IMR-90 (cell line): ENCODE data around the gene CDH23. TPM values are rescaled to one million over a fixed set of nuclear protein-coding genes. Genes with fewer than 3 reads are reported as not detected.

Experiments used
- ATAC-seq: fragments of 200-7000 bp; cut with Tn5 transposase; 2 replicates; pipeline ENCODE4 v1.9.1; 2020; ENCODE audit warnings: low read depth, mild to moderate bottlenecking, moderate library complexity
- BruUV-seq: library from RNA; stranded (reverse); fragments of 400-500 nt; replicated peaks from 2 replicates; lab custom pipeline; 2021; lab: Mats Ljungman, UMichigan
- CTCF ChIA-PET: fragments of 300-600 bp; formaldehyde crosslinking; extraction: SDS; loops from one replicate; lab custom pipeline; 2021; ENCODE audit warnings: antibody characterized with exemption; lab: Yijun Ruan, JAX
- POLR2A ChIA-PET: fragments of 300-600 bp; sonication (Branson Sonifier 250); formaldehyde crosslinking; loops from one replicate; lab custom pipeline; 2022; ENCODE audit warnings: antibody characterized with exemption; ENCODE audit not compliant: unreplicated experiment; lab: Charles Lee
- DNase-seq: peaks from one replicate; pipeline ENCODE4 v3.0.0; 2013
- H2AFZ ChIP-seq: replicated peaks from 2 replicates; pipeline ENCODE3; 2013; ENCODE audit warnings: low read length, mild to moderate bottlenecking; ENCODE audit not compliant: poor library complexity
- H2AK5ac ChIP-seq: 2 replicates; pipeline ENCODE4 v1.6.1; 2013; ENCODE audit warnings: low read depth, low read length, inconsistent platforms
- H2AK9ac ChIP-seq: replicated peaks from 2 replicates; pipeline ENCODE3; 2013; ENCODE audit warnings: mild to moderate bottlenecking, low read depth, low read length, moderate library complexity; ENCODE audit not compliant: poor library complexity
- H2BK120ac ChIP-seq: 2 replicates; pipeline ENCODE4 v1.6.1; 2013; ENCODE audit warnings: low read depth, low read length, inconsistent platforms
- H2BK15ac ChIP-seq: 3 replicates; pipeline ENCODE4 v1.6.1; 2013; ENCODE audit warnings: low read depth, low read length, inconsistent platforms
- H2BK20ac ChIP-seq: 2 replicates; pipeline ENCODE4 v1.6.1; 2013; ENCODE audit warnings: low read depth, mild to moderate bottlenecking, inconsistent platforms, low read length, moderate library complexity
- H2BK5ac ChIP-seq: 2 replicates; pipeline ENCODE4 v1.6.1; 2013; ENCODE audit warnings: mild to moderate bottlenecking, low read depth, low read length, inconsistent platforms; ENCODE audit not compliant: poor library complexity, severe bottlenecking
- H3K14ac ChIP-seq: replicated peaks from 2 replicates; pipeline ENCODE4 v1.6.1; 2013; ENCODE audit warnings: low read depth, low read length, inconsistent platforms
- H3K18ac ChIP-seq: 2 replicates; pipeline ENCODE4 v1.6.1; 2013; ENCODE audit warnings: low read depth, low read length, control low read depth
- H3K23ac ChIP-seq: 2 replicates; pipeline ENCODE4 v1.6.1; 2013; ENCODE audit warnings: low read depth, low read length, inconsistent platforms
- H3K27ac ChIP-seq: 2 replicates; pipeline ENCODE4 v1.5.1; 2013; ENCODE audit warnings: mild to moderate bottlenecking, control low read depth, low read length; ENCODE audit not compliant: insufficient read depth
- H3K27me3 ChIP-seq: 2 replicates; pipeline ENCODE4 v1.6.1; 2013; ENCODE audit warnings: low read length; ENCODE audit not compliant: control insufficient read depth, insufficient read depth
- H3K36me3 ChIP-seq: 2 replicates; pipeline ENCODE4 v1.6.1; 2013; ENCODE audit warnings: low read length, mixed read lengths; ENCODE audit not compliant: control insufficient read depth, insufficient read depth
- H3K4ac ChIP-seq: 2 replicates; pipeline ENCODE4 v1.6.1; 2013; ENCODE audit warnings: low read depth, low read length, inconsistent platforms
- H3K4me1 ChIP-seq: 2 replicates; pipeline ENCODE4 v1.6.1; 2013; ENCODE audit warnings: low read length, mixed read lengths; ENCODE audit not compliant: control insufficient read depth, insufficient read depth
- H3K4me2 ChIP-seq: 2 replicates; pipeline ENCODE4 v1.6.1; 2013; ENCODE audit warnings: low read depth, mild to moderate bottlenecking, control low read depth, low read length, moderate library complexity
- H3K4me3 ChIP-seq: 2 replicates; pipeline ENCODE4 v1.5.1; 2013; ENCODE audit warnings: low read depth, mild to moderate bottlenecking, control low read depth, low read length, moderate library complexity; ENCODE audit not compliant: insufficient read depth
- H3K56ac ChIP-seq: 2 replicates; pipeline ENCODE4 v1.6.1; 2013; ENCODE audit warnings: low read length, inconsistent platforms; ENCODE audit not compliant: insufficient read depth; ENCODE audit errors: extremely low read depth
- H3K79me1 ChIP-seq, 2 experiments: 2 replicates each; pipeline ENCODE4 v1.6.1; 2013; ENCODE audit warnings: low read length in 2 of 2, inconsistent platforms in 1 of 2, low read depth in 1 of 2
- H3K9ac ChIP-seq: 2 replicates; pipeline ENCODE4 v1.6.1; 2013; ENCODE audit warnings: low read depth, low read length, control low read depth
- H3K9me1 ChIP-seq: 2 replicates; pipeline ENCODE4 v1.6.1; 2013; ENCODE audit warnings: low read length, inconsistent platforms; ENCODE audit not compliant: insufficient read depth
- H3K9me3 ChIP-seq: 2 replicates; pipeline ENCODE4 v1.6.1; 2013; ENCODE audit warnings: low read length; ENCODE audit not compliant: control insufficient read depth, insufficient read depth
- H4K20me1 ChIP-seq: 2 replicates; pipeline ENCODE4 v1.6.1; 2013; ENCODE audit warnings: low read length, inconsistent platforms; ENCODE audit not compliant: insufficient read depth
- H4K5ac ChIP-seq: 2 replicates; pipeline ENCODE4 v1.6.1; 2013; ENCODE audit warnings: mild to moderate bottlenecking, low read depth, low read length, control low read depth
- H4K8ac ChIP-seq, 2 experiments: 2 replicates each; pipeline ENCODE4 v1.6.1; 2013; ENCODE audit warnings: low read depth in 2 of 2, low read length in 2 of 2, control low read depth in 1 of 2, inconsistent platforms in 1 of 2
- H4K91ac ChIP-seq: 2 replicates; pipeline ENCODE4 v1.6.1; 2013; ENCODE audit warnings: low read depth, low read length, inconsistent platforms; ENCODE audit not compliant: insufficient read depth
- BHLHE40 ChIP-seq: fragments of 150-350 bp; IDR thresholded peaks from 2 replicates; pipeline ENCODE4 v1.6.1; 2016; ENCODE audit warnings: mild to moderate bottlenecking, low read depth, low read length
- ELK1 ChIP-seq: fragments of 150-350 bp; IDR thresholded peaks from 2 replicates; pipeline ENCODE4 v1.6.1; 2016; ENCODE audit warnings: low read depth, mild to moderate bottlenecking, low read length, moderate library complexity, borderline replicate concordance
- MXI1 ChIP-seq: IDR thresholded peaks from 2 replicates; pipeline ENCODE4 v1.6.1; 2012; ENCODE audit warnings: low read depth, mild to moderate bottlenecking, low read length, moderate library complexity, borderline replicate concordance
- RAD21 ChIP-seq: IDR thresholded peaks from 2 replicates; pipeline ENCODE4 v1.6.1; 2012; ENCODE audit warnings: low read length, improper control_type of control experiment
- RFX5 ChIP-seq: IDR thresholded peaks from 2 replicates; pipeline ENCODE4 v1.8.0; 2012; ENCODE audit warnings: low read depth, mild to moderate bottlenecking, low read length, moderate library complexity
- SMC3 ChIP-seq: fragments of 150-350 bp; IDR thresholded peaks from 2 replicates; pipeline ENCODE4 v1.6.1; 2016; ENCODE audit warnings: low read depth, mild to moderate bottlenecking, antibody characterized with exemption, low read length, moderate library complexity
- WGBS, 2 experiments: methylation state at CpG; one replicate each; pipeline versions ENCODE4 v1.1.5 to v1.1.7; 2013; ENCODE audit warnings: missing lambda C conversion rate in 2 of 2; ENCODE audit not compliant: insufficient read length in 1 of 2; ENCODE audit errors: extremely low coverage in 2 of 2; 5-methylcytosine and 5-hydroxymethylcytosine counted together
- dilution Hi-C: fragments of 300-500 bp; cut with HindIII; formaldehyde crosslinking; loops from one replicate; pipeline ENCODE4 v1.14.3; 2018; ENCODE audit warnings: low sequenced_read_pairs; ENCODE audit not compliant: unreplicated experiment
- in situ Hi-C: fragments of 300-500 bp; cut with MboI; formaldehyde crosslinking; loops from 3 replicates; pipeline ENCODE4 v1.14.3; 2019; ENCODE audit warnings: low sequenced_read_pairs, inconsistent platforms, mixed read lengths
- intact Hi-C: fragments of 100-400 bp; cut with micrococcal nuclease; formaldehyde crosslinking; loops from 2 replicates; pipeline ENCODE4 v1.10.0; 2022
- polyA plus RNA-seq, 3 experiments: library from polyadenylated mRNA; depleted of rRNA; stranded (reverse); fragments of >200 nt; gene quantifications; 2 replicates each; pipeline ENCODE4 v1.2.3, GENCODE V29; 2012; ENCODE audit warnings: low replicate concordance in 1 of 3
- total RNA-seq: library from RNA; depleted of rRNA; stranded (reverse); fragments of >200 nt; gene quantifications from 2 replicates; pipeline ENCODE4 v1.2.3, GENCODE V29; 2012

The CDH23 gene
- total and polyA plus RNA-seq, 2 of the 4 experiments (the other 2 are of a cell fraction), result under 0.01 to 0.03 TPM

GRCh38 chr10:71390921-71391690 lies 5.6 kb upstream of the CDH23 start:
- TF ChIP-seq SMC3, result no peak
- TF ChIP-seq MXI1, result no peak
- no peak for TF ChIP-seq ELK1
- no peak for TF ChIP-seq RFX5
- TF ChIP-seq RAD21, result no peak
- TF ChIP-seq BHLHE40, result no peak
- no peak overlapping the region for H4K5ac ChIP-seq
- no peak overlapping the region for H3K14ac ChIP-seq
- H2BK15ac ChIP-seq, result no peak overlapping the region
- ChIA-PET CTCF (no interaction called here), POLR2A (no interaction called here)
- no peak overlapping the region for H3K56ac ChIP-seq
- dilution Hi-C loops, result no loop called here
- H2BK120ac ChIP-seq, result no peak overlapping the region
- H3K4me2 ChIP-seq, result no peak overlapping the region
- no peaks in the 10 kb centered on the region for H3K4me1 ChIP-seq
- H3K9me1 ChIP-seq, result no peaks in the 10 kb centered on the region
- no peak overlapping the region for H3K27ac ChIP-seq
- no peak overlapping the region for H4K91ac ChIP-seq
- peaks cover 80% of the 10 kb centered on the region for H3K27me3 ChIP-seq
- no TSS peak for BruUV-seq
- H3K23ac ChIP-seq, result no peak overlapping the region
- no peak overlapping the region for H2BK20ac ChIP-seq
- in situ Hi-C loops, result no loop called here
- no peak overlapping the region for H2AK5ac ChIP-seq
- no peaks in the 10 kb centered on the region for H4K20me1 ChIP-seq
- ATAC-seq (no peak), DNase-seq (no peak)
- H3K79me1 ChIP-seq, result no peaks in the 10 kb centered on the region
- H3K18ac ChIP-seq, result no peak overlapping the region
- H4K8ac ChIP-seq, result no peak overlapping the region
- peak overlapping the region; percentile 26 for H2AK9ac ChIP-seq
- H2BK5ac ChIP-seq, result no peak overlapping the region
- intact Hi-C loops, result no loop called here
- H3K36me3 ChIP-seq, result no peaks in the 10 kb centered on the region
- no peaks in the 10 kb centered on the region for H3K9me3 ChIP-seq
- no peak overlapping the region for H2AFZ ChIP-seq
- no peak overlapping the region for H3K4ac ChIP-seq
- WGBS, 2 experiments, result 50% methylated on average over 2 of the region's 3 CpGs; no CpG with 5 or more reads in 1 of the 2 experiments
- H3K9ac ChIP-seq, result no peak overlapping the region
- no peak overlapping the region for H3K4me3 ChIP-seq
